Sigmoid colon (tissue), 7 donors: ENCODE measurements around the gene NIN. TPM values are rescaled to one million over a fixed set of nuclear protein-coding genes. Genes with fewer than 3 reads are reported as not detected.

Source experiments
- DNase-seq: peaks from one replicate; pipeline ENCODE4 v3.0.0-alpha.2; 2019
- H3K27ac ChIP-seq, 4 donors: fragments of 200-600 bp; sonication (generic); one replicate each; pipeline ENCODE4 v1.5.1; 2016 to 2019; ENCODE audit warnings: mild to moderate bottlenecking in 1 of 4
- H3K27me3 ChIP-seq, 3 donors: fragments of 200-600 bp; sonication (generic); one replicate each; pipeline ENCODE4 v1.5.1; 2019; ENCODE audit warnings: mild to moderate bottlenecking in 1 of 3
- H3K36me3 ChIP-seq, 4 donors: fragments of 200-600 bp; sonication (generic); one replicate each; pipeline ENCODE4 v1.5.1; 2016 to 2019
- H3K4me1 ChIP-seq, 4 donors: fragments of 200-600 bp; sonication (generic); one replicate each; pipeline ENCODE4 v1.5.1; 2017 to 2019
- H3K4me3 ChIP-seq, 4 donors: fragments of 200-600 bp; sonication (generic); one replicate each; pipeline ENCODE4 v1.5.1; 2017 to 2019; ENCODE audit warnings: mild to moderate bottlenecking in 2 of 4, moderate library complexity in 1 of 4
- H3K9me3 ChIP-seq, 4 donors: fragments of 200-600 bp in 3 of 4; sonication (generic) in 3 of 4; one replicate each; pipeline versions ENCODE4 v1.5.1 to v1.6.1; 2013 to 2019
- EP300 ChIP-seq, 4 donors: sonication (generic); formaldehyde crosslinking; IDR thresholded peaks; one replicate each; pipeline ENCODE4 v1.6.1; 2017; ENCODE audit warnings: antibody characterized with exemption in 4 of 4
- POLR2A ChIP-seq, 2 donors: fragments of 450-650 bp; IDR thresholded peaks; one replicate each; pipeline ENCODE4 v1.6.1; 2016; ENCODE audit warnings: antibody characterized with exemption in 2 of 2, mild to moderate bottlenecking in 2 of 2, moderate library complexity in 2 of 2
- POLR2AphosphoS5 ChIP-seq, 4 donors: sonication (generic); formaldehyde crosslinking; IDR thresholded peaks; one replicate each; pipeline ENCODE4 v1.6.1; 2017; ENCODE audit warnings: antibody characterized with exemption in 4 of 4
- WGBS, 2 donors: extraction: QIAGEN DNeasy Blood & Tissue Kit; methylation state at CpG; one replicate each; pipeline ENCODE4 v1.1.7; 2013; 5-methylcytosine and 5-hydroxymethylcytosine counted together
- intact Hi-C: fragments of 100-400 bp; cut with DNase I; formaldehyde crosslinking; loops from one replicate; pipeline ENCODE4 v1.15.1; 2023
- polyA plus RNA-seq, 3 donors: library from polyadenylated mRNA; stranded (reverse); fragments of 200-250 nt; gene quantifications; one replicate each; pipeline ENCODE4 v1.2.3, GENCODE V29; 2013
- total RNA-seq, 4 donors: library from RNA; depleted of rRNA; stranded (reverse); fragments of >200 nt; gene quantifications; one replicate each; pipeline ENCODE4 v1.1.0, GENCODE V29; 2016
- TF ChIP-seq, protein P1 (sequence below), 4 experiments: fragments of 450-650 bp in 3 of 4; fragments of 200-600 bp in 1 of 4; IDR thresholded peaks; one replicate each; pipeline ENCODE4 v1.5.1; 2016 to 2019; ENCODE audit warnings: antibody characterized with exemption in 4 of 4, mild to moderate bottlenecking in 3 of 4, moderate library complexity in 2 of 4
- donor health status: healthy with polysubstance abuse.
- donor health status: Bipolar disorder and iron deficiency.
- donor health status: healthy.

Gene NIN
- total and polyA plus RNA-seq, 7 donors: 3.6 to 38.2 (median 20.7) TPM

DNA sequence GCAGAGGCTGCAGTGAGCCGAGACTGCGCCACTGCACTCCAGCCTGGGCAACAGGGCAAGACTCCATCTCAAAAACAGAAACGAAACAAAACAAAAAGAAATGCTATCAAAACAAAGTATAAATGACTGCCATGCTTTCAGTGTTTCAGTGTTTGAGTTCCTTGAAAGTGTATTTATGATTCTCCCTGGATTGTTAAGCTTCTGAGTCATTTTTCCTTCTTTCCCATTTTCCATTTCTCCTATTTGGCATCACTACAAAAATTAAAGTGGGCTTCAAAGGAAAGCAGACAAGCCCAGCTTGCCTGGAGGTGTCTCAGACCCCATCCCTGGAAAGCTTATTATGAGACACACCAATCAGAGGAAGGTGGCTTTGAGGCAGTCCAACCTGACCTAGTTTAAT lies 35.1 kb downstream of the NIN start:
- H3K36me3 ChIP-seq: peaks cover 0 to 10% (median 6%) of the 10 kb centered on the region in 4 donors
- no peak for DNase-seq
- no peak overlapping the region for H3K27ac ChIP-seq
- intact Hi-C loops: no loop called here
- whole genome bisulfite sequencing, 2 donors: 94 to 97% methylated on average over 3 of the region's 3 CpGs
- peaks cover 0 to 17% (median 6%) of the 10 kb centered on the region in 4 donors for H3K4me1 ChIP-seq
- H3K9me3 ChIP-seq: no peaks in the 10 kb centered on the region
- H3K27me3 ChIP-seq: no peaks in the 10 kb centered on the region
- H3K4me3 ChIP-seq: no peak overlapping the region
- TF ChIP-seq, protein P1, sequence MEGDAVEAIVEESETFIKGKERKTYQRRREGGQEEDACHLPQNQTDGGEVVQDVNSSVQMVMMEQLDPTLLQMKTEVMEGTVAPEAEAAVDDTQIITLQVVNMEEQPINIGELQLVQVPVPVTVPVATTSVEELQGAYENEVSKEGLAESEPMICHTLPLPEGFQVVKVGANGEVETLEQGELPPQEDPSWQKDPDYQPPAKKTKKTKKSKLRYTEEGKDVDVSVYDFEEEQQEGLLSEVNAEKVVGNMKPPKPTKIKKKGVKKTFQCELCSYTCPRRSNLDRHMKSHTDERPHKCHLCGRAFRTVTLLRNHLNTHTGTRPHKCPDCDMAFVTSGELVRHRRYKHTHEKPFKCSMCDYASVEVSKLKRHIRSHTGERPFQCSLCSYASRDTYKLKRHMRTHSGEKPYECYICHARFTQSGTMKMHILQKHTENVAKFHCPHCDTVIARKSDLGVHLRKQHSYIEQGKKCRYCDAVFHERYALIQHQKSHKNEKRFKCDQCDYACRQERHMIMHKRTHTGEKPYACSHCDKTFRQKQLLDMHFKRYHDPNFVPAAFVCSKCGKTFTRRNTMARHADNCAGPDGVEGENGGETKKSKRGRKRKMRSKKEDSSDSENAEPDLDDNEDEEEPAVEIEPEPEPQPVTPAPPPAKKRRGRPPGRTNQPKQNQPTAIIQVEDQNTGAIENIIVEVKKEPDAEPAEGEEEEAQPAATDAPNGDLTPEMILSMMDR (IDR thresholded peaks at IDR 0.05): no peak

DNA sequence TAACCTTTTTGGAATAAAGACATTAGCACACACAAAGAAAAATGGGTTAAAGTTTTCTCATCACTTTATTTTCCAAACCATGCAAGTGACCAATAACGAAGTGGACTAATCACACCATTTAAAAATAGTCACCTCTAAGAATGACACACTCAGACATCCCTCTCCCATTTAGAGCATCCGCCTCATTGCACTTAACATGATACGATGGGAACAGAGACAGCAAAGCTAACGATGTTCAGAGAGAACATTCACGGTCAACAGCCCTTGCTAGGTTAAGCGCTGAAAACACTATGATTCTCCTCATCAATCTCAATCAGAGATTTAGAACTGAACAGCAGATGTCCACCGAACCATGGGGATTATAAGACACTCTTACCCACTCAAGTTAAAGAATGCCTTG lies 35.8 kb downstream of the NIN start:
- intact Hi-C loops: no loop called here
- no peak for DNase-seq
- Histone ChIP-seq H3K36me3 (peaks cover 0 to 17% (median 6%) of the 10 kb centered on the region in 4 donors), H3K27me3 (no peaks in the 10 kb centered on the region), H3K4me3 (no peak overlapping the region), H3K27ac (no peak overlapping the region), H3K4me1 (peaks cover 0 to 17% (median 6%) of the 10 kb centered on the region in 4 donors), H3K9me3 (no peaks in the 10 kb centered on the region)
- WGBS, 2 donors: 89 to 90% methylated on average over 7 of the region's 7 CpGs
- TF ChIP-seq POLR2AphosphoS5 (IDR thresholded peaks at IDR 0.05): no peak

DNA sequence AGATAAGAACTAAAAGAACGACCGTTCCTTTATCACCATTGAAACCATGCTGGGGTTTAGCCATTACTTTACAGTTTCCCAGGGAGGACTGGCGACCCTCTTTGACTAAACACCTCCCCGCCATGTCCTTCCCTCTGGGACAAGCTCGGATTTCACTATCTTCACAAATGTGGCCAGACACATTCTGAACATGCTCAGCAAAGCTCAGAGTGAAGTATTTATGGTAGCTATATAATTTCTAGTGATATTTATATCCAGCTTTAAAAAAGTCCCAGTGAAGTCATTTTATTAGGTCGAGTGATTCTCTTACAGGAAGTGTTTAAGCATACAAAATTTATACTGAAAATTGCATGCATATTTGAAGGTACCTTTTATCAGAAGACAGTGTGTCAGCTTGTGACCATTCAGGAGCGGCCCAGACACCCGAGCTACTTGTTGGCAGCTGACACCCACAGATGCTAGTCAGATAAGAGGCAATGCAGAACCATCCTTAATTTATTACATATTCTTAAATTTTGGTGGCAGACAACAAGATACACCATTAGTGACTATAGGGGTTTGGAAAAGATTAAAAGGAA lies 36.8 kb downstream of the NIN start:
- 65 to 83% methylated on average over 8 of the region's 8 CpGs for WGBS, 2 donors
- no peaks in the 10 kb centered on the region for H3K27me3 ChIP-seq
- DNase-seq: no peak
- intact Hi-C loops: no loop called here
- H3K4me3 ChIP-seq: no peak overlapping the region
- peaks cover 0 to 24% (median 6%) of the 10 kb centered on the region in 4 donors for H3K36me3 ChIP-seq
- TF ChIP-seq POLR2A (IDR thresholded peaks at IDR 0.05) (no peak), EP300 (IDR thresholded peaks at IDR 0.05) (no peak), POLR2AphosphoS5 (IDR thresholded peaks at IDR 0.05) (no peak)
- TF ChIP-seq, protein P1 (IDR thresholded peaks at IDR 0.05): no peak
- H3K9me3 ChIP-seq: no peaks in the 10 kb centered on the region
- no peak overlapping the region for H3K27ac ChIP-seq
- peaks cover 0 to 17% (median 6%) of the 10 kb centered on the region in 4 donors for H3K4me1 ChIP-seq

DNA sequence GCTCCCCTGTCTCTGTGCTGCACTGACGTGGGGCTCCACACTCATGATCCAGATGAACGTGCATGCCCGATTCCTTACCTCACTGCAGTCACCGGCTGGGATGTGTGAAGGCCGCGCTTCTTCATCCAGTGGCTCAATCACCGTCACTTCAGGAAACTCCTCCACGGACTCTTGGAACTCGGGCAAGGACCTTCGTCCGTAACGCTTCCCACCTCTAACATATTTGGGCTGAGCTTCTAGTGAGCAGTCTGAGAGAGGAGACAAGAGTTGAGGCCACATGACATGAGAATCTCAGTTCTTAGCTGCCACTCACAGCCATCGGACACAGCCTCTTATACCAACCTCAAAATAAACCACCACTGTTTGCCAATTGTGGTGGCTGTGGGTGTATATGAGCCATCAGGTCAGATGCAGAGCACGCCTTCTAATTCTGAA lies 38.3 kb downstream of the NIN start:
- DNase-seq: no peak
- Histone ChIP-seq H3K27ac (no peak overlapping the region), H3K4me3 (no peak overlapping the region), H3K27me3 (no peaks in the 10 kb centered on the region), H3K9me3 (no peaks in the 10 kb centered on the region), H3K4me1 (peaks cover 0 to 17% (median 6%) of the 10 kb centered on the region in 4 donors), H3K36me3 (peaks cover 0 to 24% (median 6%) of the 10 kb centered on the region in 4 donors)
- intact Hi-C loops: no loop called here
- WGBS, 2 donors: 89 to 94% methylated on average over 14 of the region's 14 CpGs
- TF ChIP-seq, protein P1 (IDR thresholded peaks at IDR 0.05): no peak
- TF ChIP-seq EP300 (IDR thresholded peaks at IDR 0.05): no peak
- TF ChIP-seq POLR2AphosphoS5 (IDR thresholded peaks at IDR 0.05): no peak
- no peak for TF ChIP-seq POLR2A (IDR thresholded peaks at IDR 0.05)

DNA sequence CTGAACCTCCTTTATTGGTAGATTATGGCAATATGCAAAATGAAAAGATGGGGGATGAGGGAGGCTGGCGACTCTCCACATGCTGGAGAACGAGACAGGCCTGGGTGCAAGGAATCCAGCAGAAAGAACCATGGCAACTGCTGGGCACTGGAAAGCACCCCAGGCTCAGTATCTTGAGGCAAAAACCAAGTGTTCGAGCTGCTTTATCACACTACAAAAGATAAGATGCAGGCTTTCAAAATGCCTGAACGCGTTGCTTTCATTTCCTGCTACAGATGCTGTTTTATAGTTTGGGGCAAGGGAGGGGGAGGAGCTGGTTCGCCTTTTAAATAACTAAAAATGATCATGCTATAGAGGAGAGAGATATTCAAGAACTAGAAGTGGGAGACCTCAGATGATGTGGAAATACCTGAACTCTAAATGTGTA lies 38.9 kb downstream of the NIN start:
- no peak for TF ChIP-seq POLR2A (IDR thresholded peaks at IDR 0.05)
- no peak for TF ChIP-seq POLR2AphosphoS5 (IDR thresholded peaks at IDR 0.05)
- TF ChIP-seq, protein P1 (IDR thresholded peaks at IDR 0.05): no peak
- TF ChIP-seq EP300 (IDR thresholded peaks at IDR 0.05): no peak
- intact Hi-C loops: no loop called here
- Histone ChIP-seq H3K27me3 (no peaks in the 10 kb centered on the region), H3K4me3 (no peak overlapping the region), H3K27ac (no peak overlapping the region), H3K4me1 (peaks cover 0 to 17% (median 6%) of the 10 kb centered on the region in 4 donors), H3K36me3 (peaks cover 0 to 24% (median 6%) of the 10 kb centered on the region in 4 donors), H3K9me3 (no peaks in the 10 kb centered on the region)
- 49 to 85% methylated on average over 6 of the region's 6 CpGs for WGBS, 2 donors
- no peak for DNase-seq
